Activated CD8-positive, alpha-beta T cell treated with anti-CD3 and anti-CD28 coated beads for 36 hours (primary cell): ENCODE results near the gene TADA2A. TPM values are rescaled to one million over a fixed set of nuclear protein-coding genes. Genes with fewer than 3 reads are reported as not detected.

Experiments used
- ATAC-seq: fragments of 200-7000 bp; cut with Tn5 transposase; one replicate; pipeline ENCODE4 v1.10.0; 2021; ENCODE audit warnings: mild to moderate bottlenecking, moderate library complexity
- CTCF ChIA-PET: fragments of 350-600 bp; sonication (Branson Sonifier 250); formaldehyde crosslinking; loops from one replicate; lab custom pipeline; 2021; ENCODE audit warnings: antibody characterized with exemption; lab: Charles Lee
- POLR2A ChIA-PET: fragments of 350-600 bp; sonication (Branson Sonifier 250); formaldehyde crosslinking; loops from one replicate; lab custom pipeline; 2021; ENCODE audit warnings: antibody characterized with exemption; lab: Charles Lee
- DNase-seq: peaks from one replicate; pipeline ENCODE4 v3.0.0-alpha.2; 2020
- H3K27ac Mint-ChIP-seq: one replicate; pipeline ENCODE4 v1.8.0; 2021; ENCODE audit warnings: mild to moderate bottlenecking, mixed read lengths
- H3K27me3 Mint-ChIP-seq: one replicate; pipeline ENCODE4 v1.8.0; 2021; ENCODE audit warnings: mixed read lengths
- H3K36me3 Mint-ChIP-seq: one replicate; pipeline ENCODE4 v1.8.0; 2021; ENCODE audit warnings: low read depth, mixed read lengths
- H3K4me1 Mint-ChIP-seq: one replicate; pipeline ENCODE4 v1.8.0; 2021; ENCODE audit warnings: low read depth, mixed read lengths
- H3K4me3 Mint-ChIP-seq: one replicate; pipeline ENCODE4 v1.8.0; 2021; ENCODE audit warnings: mild to moderate bottlenecking, moderate library complexity, mixed read lengths
- H3K9me3 Mint-ChIP-seq: one replicate; pipeline ENCODE4 v1.8.0; 2021; ENCODE audit warnings: mixed read lengths
- intact Hi-C: fragments of 100-400 bp; cut with micrococcal nuclease; formaldehyde crosslinking; loops from one replicate; pipeline ENCODE4 v1.10.0; 2022
- total RNA-seq, 2 experiments: library from RNA; stranded (reverse); gene quantifications; one replicate each; pipeline ENCODE4 v1.2.3, GENCODE V29; 2021
- TF ChIP-seq, protein P1 (sequence below): fragments of 200-600 bp; IDR thresholded peaks from one replicate; pipeline ENCODE4 v1.8.0; 2022; ENCODE audit warnings: antibody characterized with exemption, mild to moderate bottlenecking

The TADA2A gene
- total RNA-seq, 2 experiments from 2014 or later = 31.5 to 36.5 TPM

DNA sequence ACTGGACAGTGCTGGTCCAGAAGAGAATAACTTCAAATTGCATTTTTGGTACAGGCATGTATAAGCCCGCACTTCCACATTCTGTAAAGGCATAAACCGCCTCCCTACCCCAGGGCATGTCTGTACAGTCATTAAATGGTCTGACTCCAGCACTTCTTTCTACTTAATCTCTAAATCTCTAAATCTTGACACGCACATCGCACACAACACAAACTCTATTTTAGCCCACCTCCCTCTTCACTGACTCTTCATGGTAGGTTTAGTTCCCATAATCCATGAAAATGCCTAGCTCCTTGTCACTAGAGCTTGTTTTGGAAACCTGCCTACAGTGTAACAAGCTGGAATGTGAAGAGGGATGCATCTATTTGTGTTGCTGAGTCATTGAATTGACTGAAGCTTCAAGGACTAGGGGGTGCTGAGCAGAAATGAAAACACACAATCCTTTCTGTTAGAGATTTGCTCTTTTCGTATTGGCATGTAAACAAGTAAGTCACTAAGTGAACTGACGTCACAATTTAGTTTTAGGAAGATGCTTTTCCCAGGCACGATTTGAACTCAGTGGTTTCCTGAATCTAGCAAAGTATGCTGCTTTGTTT lies 81.4 kb downstream of the TADA2A start:
- Mint-ChIP-seq H3K27ac (peak overlapping the region; percentile 92), H3K36me3 (no peaks in the 10 kb centered on the region), H3K4me3 (peak overlapping the region; percentile 87), H3K9me3 (no peaks in the 10 kb centered on the region), H3K4me1 (peaks cover 46% of the 10 kb centered on the region), H3K27me3 (no peaks in the 10 kb centered on the region)
- intact Hi-C loops = no loop called here
- DNase-seq = no peak
- no peak for ATAC-seq
- POLR2A ChIA-PET = interaction anchor here (0.7 to 1.0 kb wide), 3 partner anchors 14 to 148 kb away, joined by 3 to 6 read pairs (median 3); no protein-coding TSS in a partner anchor
- CTCF ChIA-PET = interaction anchor here (0.7 to 1.0 kb wide), 3 partner anchors 12 to 96 kb away, joined by 3 read pairs; no protein-coding TSS in a partner anchor
- TF ChIP-seq, protein P1, sequence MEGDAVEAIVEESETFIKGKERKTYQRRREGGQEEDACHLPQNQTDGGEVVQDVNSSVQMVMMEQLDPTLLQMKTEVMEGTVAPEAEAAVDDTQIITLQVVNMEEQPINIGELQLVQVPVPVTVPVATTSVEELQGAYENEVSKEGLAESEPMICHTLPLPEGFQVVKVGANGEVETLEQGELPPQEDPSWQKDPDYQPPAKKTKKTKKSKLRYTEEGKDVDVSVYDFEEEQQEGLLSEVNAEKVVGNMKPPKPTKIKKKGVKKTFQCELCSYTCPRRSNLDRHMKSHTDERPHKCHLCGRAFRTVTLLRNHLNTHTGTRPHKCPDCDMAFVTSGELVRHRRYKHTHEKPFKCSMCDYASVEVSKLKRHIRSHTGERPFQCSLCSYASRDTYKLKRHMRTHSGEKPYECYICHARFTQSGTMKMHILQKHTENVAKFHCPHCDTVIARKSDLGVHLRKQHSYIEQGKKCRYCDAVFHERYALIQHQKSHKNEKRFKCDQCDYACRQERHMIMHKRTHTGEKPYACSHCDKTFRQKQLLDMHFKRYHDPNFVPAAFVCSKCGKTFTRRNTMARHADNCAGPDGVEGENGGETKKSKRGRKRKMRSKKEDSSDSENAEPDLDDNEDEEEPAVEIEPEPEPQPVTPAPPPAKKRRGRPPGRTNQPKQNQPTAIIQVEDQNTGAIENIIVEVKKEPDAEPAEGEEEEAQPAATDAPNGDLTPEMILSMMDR = no peak

DNA sequence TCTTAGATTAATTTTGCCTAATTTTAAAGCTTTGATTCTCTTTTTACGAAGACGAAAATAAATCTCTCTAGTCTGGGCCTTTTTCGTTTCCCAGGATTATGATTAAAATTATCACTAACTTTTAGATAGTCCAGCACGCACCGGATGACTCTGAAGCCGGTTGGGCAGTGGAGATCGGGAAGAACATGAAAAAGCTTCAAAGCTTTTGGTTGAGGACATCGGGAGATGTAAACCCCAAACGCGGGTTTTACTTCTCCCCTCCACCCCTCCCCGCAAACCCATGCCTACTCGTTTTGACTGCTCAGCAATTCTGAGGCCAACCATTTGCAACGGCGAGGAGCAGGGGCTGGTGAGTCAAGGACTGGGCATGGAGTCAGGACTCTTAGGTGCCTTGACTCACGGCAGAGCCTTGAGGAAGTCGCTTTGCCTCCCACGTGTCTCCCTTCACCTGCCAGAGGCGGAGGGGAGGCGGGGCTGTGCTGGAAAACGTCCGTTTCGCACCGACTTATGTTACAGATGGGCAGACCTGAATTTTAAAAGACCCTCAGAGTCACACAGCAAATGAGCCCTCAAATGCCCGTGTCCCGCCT lies 82.0 kb downstream of the TADA2A start:
- ChIA-PET POLR2A (interaction anchor here (0.7 to 1.0 kb wide), 3 partner anchors 15 to 148 kb away, joined by 3 to 6 read pairs (median 3); no protein-coding TSS in a partner anchor), CTCF (interaction anchor here (0.7 to 1.0 kb wide), 3 partner anchors 11 to 97 kb away, joined by 3 read pairs; no protein-coding TSS in a partner anchor)
- DNase-seq = peak; percentile 74
- no peaks in the 10 kb centered on the region for H3K36me3 Mint-ChIP-seq
- ATAC-seq = peak; percentile 57
- H3K4me1 Mint-ChIP-seq = peaks cover 46% of the 10 kb centered on the region
- H3K27ac Mint-ChIP-seq = peak overlapping the region; percentile 92
- TF ChIP-seq, protein P1 = no peak
- intact Hi-C loops = no loop called here
- H3K9me3 Mint-ChIP-seq = no peaks in the 10 kb centered on the region
- no peaks in the 10 kb centered on the region for H3K27me3 Mint-ChIP-seq
- peak overlapping the region; percentile 87 for H3K4me3 Mint-ChIP-seq

DNA sequence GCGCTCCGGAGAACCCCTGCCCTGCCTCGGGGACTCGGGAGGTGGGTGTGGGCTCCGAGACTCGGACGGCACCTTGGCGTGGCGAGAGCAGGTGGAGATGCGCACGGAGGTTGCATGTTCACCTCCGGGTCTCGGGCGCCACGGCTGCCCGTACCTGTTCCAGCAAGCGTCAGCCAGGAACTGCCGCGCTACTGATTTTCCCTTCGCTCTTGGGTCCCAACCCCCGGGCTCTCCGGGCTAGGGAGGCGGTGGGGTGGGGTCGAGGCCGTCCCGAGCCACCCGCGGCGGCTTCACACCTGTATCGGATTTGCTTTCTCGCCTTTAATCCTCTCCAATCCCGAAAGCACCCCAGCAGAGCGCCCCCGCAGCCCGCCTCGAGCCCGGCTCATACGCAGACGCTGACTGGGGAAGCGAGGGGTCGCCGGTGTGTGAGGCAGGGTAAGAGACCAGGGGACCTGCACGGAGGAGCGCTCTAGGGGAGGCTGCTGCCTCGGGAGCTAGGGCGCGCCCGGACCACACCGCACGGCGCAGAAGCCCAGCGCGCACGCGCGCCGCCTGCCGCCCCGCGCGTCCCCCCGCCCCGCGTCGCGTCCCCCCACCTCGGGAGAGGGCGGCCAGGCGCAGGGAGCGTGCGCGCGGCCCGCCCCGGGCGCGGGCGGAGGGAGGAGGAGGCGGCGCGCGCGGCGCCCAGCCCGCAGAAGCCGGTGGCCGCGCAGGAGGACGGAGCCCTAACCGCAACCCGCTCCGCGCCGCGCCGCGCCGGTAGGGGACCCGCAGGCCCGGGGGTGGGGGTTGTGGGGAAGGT lies 82.7 kb downstream of the TADA2A start, which contains the start of gene DUSP14:
TSS of gene DUSP14 (plus strand) at position 695 of the 805 bp plus-strand sequence. CDS start 22,382 bp downstream, outside the sequence.
- ATAC-seq (peak; percentile 80), DNase-seq (peak; percentile 79)
- Mint-ChIP-seq H3K4me3 (peak within 1 kb of the TSS; percentile 87), H3K27me3 (no peaks in the 10 kb centered on the region), H3K27ac (peak within 1 kb of the TSS; percentile 92), H3K36me3 (no peaks in the 10 kb centered on the region), H3K4me1 (peaks cover 48% of the 10 kb centered on the region), H3K9me3 (no peaks in the 10 kb centered on the region)
- ChIA-PET CTCF (interaction anchor here (1.0 kb wide), 1 partner anchor 98 kb away, joined by 3 read pairs; no protein-coding TSS in a partner anchor), POLR2A (interaction anchor here (0.5 kb wide), 1 partner anchor 79 kb away, joined by 3 read pairs; no protein-coding TSS in a partner anchor)
- TF ChIP-seq, protein P1 = no peak
- intact Hi-C loops = no loop called here

DNA sequence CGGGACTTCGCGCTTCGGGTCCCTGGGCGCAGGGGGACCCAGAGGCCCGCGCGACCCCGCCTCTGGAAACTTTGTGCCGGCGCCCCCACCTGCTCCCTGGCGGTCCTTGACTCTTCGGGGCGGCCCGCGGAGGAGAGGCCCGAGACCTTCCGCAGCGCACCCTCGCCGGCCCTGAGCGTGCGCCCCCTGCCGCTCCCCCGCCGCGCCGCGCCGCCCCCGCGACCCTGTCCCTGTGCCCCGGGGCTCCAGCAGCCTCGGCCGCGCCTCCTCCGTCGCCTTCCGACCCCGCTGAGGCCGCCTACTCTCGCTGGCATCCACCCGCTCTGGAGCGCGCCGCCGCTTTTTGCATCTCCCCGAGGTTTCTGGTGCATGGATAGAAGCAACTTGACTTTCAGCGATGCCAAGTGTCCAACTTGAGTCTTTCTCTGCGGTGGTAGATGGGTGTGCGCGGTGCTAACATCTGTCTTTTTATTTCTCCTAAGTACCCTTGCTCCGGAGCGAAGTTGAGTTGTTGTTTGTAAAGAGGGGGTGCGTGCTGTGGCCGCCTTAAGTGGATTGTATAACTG lies 83.4 kb downstream of the TADA2A start:
- Mint-ChIP-seq H3K4me1 (peaks cover 49% of the 10 kb centered on the region), H3K27me3 (no peaks in the 10 kb centered on the region), H3K36me3 (no peaks in the 10 kb centered on the region), H3K27ac (peak overlapping the region; percentile 87), H3K4me3 (peak overlapping the region; percentile 87), H3K9me3 (no peaks in the 10 kb centered on the region)
- POLR2A ChIA-PET = interaction anchor here (0.5 to 1.4 kb wide), 3 partner anchors 23 to 119 kb away, joined by 3 to 6 read pairs (median 3); partner anchors contain the start of gene SYNRG
- TF ChIP-seq, protein P1 = peak; percentile 78
- intact Hi-C loops = no loop called here
- DNase-seq (peak; percentile 87), ATAC-seq (peak; percentile 71)
- CTCF ChIA-PET = interaction anchor here (1.0 to 1.8 kb wide), 3 partner anchors 38 to 117 kb away, joined by 3 to 9 read pairs (median 3); partner anchors contain the start of genes ACACA and TADA2A
